GM21515 (cell line): ENCODE data around the gene BICDL1.
A peak's percentile ranks its signal among the peaks of the same experiment; 100 is the strongest.

ENCODE experiments used
- ATAC-seq: cut with Tn5 transposase; IDR thresholded peaks from one replicate; pipeline ENCODE4 v1.9.1; 2021; ENCODE audit not compliant: unreplicated experiment

Gene BICDL1

DNA sequence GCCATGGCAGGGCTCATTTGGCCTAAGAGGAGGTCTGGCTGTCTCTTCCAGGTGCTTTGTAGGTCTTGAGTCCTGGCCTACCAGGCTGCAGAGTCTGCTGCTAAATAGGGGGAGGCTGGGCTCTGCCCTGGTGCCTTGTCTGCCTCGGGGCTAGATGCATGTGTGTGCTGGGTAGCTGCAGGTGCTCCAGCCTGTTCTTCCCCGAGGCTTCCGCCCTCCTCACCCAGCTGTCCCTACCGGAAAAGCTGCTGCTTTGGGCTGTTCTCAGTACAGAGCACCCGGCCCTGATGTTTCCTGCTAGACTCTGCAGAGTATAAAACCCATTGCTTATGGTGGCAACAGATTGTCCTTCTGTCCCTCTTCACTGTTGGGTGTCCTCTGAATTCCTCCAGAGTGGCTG, 89.8 kb downstream of the BICDL1 start:
- no peak for ATAC-seq

DNA sequence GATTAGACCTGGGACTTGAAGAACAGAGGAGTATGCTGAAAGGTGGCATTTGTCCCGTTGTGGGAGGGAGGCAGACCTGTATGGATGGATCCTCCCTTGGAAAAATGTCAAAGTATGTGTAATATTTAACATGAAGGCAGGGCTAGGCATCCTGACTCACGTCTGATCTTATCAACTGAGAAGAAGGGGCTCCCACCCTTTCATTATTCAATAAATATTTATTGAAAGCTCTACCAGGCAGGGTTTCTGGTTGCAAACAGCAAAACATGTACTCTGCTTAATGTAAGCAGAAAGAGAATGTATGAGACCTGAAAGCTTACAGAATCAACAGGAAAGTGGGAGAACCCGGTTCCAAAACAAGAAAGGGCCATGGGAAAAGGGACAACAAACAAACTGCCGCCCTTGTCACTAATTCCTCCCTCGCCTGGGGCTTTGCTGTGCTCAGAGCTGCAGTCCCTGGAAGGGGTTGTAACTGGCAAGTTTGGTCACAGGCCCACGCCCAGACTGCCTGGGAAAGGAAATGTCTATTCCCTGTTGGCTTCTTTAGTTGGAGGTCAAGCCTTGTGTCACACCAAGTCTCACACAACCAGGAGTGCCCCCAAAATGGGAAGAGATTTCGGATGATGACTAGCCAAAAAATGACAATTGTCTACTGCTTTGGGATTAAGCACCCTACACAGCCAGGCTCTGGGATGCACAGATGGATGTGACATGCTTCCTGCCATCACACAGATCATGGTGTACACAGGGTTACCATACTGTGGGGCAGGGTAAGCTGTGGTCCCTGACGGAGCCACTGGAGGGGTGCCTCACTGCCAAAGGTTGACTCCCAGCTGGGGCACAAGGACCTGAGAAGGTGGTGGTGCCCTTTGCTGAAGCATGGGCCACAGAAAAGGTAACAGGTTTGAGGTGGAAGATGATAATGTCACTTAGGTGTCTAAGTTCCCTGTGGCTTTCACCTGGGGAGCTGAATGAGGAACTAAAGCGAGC, 90.7 kb downstream of the BICDL1 start:
- no peak for ATAC-seq

DNA sequence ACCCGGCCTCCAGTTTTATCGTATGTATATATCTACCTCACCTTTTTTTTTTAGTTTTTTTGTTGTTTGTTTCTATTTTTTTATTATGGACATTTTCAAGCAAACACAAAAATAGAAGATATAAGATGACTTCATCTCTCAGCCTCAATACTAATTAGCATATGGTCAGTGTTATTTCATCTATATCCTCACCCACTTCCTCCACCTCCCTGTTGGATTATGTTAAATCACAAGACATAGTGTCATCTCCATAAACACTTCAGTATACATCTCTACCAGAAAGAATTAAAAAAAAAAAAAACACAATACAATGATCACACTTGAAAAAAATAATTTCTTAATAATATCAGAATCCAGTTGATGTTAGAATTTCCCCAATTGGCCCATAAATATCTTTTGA, 92.6 kb downstream of the BICDL1 start:
- ATAC-seq = no peak

DNA sequence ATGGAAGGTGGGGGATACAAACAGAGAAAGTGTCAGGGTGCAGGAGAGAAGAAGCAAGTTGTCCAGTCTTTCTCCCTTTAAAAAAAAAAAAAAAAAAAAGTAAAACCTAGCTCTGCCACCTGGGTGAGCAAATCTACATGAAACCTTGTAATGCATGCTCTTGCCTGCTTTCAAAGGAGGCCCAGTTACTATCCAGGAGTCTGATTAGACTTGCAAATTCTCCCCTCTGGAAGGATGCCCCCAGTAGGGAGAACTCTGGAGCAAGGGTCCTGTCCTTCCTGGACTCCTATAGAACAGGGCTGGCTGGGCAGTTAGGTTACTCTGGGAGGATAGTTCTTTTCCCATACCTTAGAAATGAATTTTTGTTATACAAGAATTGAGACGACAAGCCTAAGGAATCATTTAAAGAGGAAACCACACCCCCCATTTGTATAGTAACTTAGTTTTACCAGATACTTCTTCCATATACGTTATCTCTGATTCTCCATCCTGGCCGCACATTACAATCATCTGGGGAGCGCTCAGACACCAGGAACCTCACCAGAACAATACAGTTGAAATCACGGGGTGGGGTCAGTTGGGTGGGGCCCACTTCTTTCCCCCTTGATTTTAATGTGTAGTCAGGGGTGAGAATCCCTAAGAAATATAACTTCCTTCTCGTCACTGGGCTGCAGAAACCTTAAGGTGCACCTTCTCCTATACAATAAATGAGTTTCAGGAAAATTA, 97.0 kb downstream of the BICDL1 start:
- no peak for ATAC-seq

DNA sequence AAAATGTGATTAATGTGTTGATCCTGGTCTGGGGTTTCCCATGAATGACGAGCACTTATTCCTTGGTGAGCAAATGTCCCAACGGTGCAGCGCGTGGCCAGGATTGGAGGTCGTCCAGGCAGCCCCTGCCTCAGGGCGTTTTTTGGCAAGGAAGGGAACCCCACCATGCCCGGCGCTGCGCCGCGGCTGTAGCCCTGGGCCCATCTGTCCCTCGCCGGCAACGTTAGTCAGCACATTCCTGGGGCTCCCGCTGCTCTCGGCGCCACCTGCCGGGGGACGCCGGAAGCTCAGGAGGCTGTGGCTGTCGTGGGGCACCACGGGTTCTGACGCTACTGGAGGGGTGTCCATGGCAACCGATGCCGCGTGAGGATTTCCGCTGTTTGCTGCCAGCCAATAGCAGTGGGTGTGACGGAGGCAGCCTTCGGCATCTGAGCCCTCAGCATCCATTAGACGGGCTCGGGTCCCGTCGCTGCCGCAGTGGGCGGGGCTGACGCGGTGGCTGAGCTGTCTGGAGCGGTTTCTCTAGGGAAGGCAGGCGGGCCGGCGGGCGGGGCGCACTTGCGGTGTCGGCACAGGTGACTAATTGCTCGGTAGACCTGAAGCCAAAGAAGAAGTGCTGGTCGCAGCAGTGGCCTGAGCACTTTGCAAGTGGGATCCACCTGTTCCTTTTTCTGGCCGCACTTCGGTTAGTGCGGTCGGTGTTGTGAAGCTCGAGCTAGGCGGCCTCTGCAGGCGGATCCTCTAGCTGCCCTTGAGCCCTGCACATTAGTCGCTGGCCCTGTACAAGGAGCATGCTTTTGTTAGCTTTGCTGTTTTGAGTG, 98.0 kb downstream of the BICDL1 start:
- peak; percentile 96 for ATAC-seq

DNA sequence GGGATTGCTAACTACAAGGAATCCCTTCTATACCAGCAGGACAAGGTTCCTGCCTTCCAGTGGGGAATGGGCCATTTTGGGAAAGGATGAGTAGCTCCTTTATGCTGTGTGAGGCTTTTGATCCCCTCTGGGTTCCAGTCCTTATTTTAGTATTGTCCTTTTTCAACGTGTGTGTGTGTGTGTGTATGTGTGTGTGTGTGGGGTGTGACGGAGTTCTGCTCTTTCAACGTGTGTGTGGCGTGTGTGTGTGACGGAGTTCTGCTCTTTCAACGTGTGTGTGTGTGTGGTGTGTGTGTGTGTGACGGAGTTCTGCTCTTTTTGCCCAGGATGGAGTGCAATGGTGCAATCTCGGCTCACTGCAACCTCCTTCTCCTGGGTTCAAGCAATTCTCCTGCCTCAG, 100.1 kb downstream of the BICDL1 start:
- ATAC-seq = no peak

DNA sequence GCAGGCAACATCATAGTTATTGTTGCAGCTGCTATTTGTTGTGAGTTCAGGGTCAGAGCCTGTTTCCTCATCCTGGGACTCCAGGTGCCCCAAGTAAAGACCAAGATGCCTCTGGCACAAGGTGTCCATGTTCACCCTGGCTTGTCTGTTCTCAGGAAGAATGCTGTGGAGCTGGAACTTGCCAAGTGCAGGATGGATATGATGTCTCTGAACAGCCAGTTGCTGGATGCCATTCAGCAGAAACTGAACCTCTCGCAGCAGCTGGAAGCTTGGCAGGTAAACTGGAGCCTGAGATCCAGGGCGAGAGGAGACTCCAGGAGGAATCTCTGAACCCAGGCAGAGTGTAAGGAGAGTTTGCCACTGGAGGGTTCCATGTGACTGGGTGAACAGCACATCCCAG, 100.8 kb downstream of the BICDL1 start:
- ATAC-seq = no peak

DNA sequence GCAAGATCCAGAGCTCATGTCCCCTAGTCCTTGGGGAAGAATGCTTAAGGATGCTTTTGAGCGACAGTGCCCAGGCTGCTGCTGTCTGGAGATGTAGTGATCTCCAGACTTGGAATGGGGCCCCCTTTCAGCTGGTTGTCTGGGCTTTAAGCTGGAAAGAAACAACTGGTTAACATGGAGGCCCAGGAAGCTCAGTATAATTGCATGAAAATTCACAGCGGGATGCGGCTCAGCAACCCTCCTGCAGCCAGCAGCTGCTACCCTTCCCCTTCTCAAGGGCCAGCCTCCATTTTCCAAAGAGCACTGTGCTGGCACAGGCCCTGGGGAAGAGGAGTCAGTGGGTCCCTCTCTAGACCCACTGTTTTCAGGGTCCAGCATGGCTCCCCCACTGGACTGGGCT, 101.2 kb downstream of the BICDL1 start:
- no peak for ATAC-seq

DNA sequence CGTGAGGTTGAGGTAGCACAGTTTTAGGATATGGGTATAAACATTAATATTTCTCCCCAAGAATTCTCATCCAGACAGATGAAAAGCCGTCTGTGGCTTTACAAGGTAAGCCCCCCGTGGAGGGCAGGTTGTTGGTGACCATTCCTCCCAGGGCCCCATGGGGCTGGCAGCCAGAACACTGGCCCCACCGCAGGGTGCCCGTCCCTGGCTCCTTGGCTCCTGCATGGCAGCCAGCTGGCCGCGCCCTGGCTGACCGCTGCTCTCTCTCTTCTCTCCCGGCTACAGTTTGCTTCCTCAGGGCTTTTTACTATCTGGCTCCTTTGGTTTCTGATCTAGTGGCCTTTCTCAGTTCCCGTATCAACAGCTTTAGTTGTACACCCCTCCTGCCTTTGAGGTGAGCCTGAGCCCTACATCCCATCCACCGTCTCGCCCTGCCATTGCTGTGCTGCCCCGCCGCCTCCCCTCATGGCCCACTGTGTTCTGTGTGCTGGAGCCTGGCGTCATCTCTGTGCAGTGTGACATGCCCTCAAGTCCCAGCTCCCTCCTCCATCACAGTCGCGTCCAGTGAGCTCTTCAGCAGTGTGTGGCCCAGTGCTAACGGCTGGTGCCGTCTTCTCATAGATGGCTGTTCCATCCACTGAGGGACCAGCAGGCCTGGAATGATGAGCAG, 101.7 kb downstream of the BICDL1 start:
- no peak for ATAC-seq

DNA sequence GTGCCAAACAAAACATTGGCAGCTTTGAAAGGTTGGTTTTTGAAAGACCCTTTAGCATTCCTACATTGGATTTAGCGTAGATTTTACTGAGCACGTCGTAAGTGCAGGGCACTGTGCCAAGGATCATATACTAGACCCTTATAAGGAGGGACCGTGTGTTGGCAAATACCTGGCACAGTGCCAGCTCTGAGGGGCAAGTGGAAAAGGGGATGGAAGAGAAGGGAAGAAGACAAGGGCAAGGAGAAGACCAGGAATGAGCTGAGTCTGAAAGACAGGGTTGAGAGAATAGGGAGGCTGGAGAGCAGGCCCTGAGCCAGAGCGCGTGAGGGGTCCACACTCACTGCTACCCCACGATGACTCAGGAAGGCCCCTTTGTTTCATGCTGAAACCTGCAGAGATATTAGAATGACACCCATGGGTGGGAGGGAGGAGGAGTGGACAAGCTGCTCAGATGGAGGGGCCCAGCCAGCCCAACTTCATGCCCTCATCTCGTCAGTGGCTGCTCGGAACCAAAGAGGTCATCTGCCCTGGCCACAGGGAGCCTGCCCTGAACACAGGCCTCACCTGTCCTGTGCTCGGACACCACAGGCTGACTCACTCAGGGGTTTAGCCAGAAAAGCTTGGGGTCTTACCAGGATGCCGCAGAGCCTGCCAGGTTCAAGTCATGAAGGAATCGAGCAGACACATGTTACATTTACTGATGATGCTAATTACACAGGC, 102.5 kb downstream of the BICDL1 start:
- no peak for ATAC-seq

DNA sequence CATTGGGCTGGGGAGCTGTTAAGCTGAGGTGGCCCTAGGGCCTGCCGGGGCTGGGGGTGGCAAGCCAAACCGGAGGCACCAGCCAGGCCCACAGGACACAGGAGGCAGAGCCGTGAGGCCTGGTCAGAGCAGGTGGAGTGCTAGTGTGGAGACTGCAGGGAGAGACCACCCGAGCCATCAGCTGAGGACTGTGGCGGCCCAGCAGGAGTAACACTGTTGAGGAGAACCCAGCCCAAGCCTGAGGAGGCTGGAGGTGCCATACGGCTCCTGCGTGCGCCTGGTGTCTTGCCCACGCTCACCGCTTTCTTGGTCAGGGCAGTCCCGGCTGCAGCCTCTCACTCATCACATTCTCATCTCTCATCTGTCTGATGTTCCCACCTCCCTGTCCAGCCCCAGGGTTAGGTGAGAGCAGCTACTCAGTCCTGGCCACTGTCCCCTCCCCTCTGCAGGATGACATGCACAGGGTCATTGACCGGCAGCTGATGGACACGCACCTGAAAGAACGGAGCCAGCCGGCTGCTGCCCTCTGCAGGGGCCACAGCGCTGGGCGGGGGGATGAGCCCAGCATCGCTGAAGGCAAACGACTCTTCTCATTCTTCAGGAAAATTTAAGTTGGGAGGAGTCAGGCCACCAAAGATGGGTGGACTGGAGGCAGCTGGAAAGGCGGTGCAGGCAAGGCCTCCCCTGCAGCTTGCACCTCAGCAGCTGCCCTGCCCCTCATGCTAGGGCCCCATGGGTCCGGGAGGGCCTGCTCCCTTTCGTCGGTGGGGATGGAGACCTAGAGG, 103.7 kb downstream of the BICDL1 start:
- no peak for ATAC-seq

DNA sequence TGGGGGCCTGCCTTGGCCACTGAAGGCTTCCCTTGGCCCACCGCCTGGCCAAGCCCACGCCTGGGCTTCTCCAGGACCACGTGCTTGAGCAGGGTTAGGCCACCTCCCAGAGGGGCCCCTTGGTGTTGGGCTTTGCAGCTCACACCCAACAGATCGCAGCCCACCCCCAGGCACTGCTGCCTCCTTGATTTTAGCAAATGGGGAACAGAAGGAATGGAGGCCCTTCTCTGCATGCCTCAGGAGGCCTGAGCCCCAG, 104.2 kb downstream of the BICDL1 start:
- ATAC-seq = no peak

DNA sequence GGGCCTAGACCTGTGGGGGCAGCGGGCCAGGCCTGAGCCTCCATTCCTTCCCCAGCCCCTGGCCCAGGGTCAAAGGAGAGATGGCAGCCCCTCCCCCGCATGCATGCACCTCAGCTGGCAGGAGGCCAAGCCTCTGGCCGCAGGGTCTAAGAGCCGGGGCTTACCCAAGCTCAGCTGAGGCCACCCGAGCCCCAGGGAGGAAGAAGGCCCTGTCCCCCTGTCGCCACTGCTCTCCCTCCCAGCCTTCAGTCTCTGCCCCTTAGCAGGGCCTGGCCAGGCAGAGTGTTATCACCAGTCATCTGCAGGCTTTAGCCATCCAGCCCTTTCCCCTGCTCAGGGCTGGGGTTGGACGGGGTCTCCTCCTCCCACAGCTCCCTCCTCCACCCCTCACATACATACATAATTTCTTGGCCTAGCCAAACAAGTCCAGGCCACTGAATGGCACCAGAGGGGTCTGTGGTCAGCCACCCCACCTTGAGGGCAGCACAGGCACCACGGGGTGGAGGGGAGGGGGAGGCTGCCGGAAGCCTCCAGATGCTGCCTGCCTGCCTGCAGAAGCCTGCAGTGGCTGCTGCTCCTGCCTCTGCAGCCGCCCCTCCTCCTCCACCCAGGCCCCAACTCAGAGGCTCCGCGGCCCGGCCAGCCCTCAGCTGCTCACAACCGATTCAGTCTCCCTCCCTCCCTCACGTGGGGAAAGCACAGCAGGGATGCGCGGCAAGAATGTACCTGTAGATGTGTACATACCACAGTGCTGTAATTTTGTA, 104.7 kb downstream of the BICDL1 start:
- ATAC-seq = no peak

DNA sequence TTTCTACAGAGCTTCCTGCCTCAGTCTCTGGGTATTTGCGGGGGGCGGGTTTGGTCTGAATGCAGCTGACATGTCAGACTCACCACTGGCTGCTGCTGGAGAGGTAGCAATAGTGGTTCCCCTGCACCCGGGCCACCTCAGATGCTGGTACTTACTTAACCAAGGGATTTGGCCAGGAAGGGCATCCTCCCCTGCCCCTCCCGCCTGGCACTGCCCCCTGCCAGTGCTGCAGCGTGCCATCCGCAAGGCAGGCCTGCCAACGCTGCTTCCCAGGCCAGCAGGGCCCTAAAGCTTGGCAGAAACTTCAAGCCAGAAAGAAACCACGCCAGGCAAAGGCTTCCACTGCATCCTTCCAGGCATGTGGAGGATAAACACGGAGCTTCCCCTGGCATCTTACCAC, 105.4 kb downstream of the BICDL1 start:
- ATAC-seq = no peak

DNA sequence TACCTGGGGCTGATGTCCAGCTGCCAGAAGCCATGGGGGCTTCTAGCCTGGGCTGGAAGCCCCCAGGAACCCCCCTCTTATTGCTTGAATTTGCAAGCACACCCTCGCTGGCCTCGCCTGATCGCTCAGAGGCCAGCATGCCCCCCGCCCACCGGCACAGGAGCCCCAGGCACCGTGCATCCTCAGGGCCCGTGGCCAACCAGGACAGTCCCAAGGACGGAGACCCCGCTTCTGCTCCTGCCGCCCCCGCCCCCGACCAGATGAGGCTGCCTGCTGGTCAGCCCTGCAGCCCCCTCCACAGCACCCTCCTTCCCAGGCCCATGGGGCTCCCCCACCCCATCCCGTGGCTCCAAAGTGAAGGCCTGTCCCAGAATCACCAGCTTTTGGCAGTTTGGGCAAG, 106.3 kb downstream of the BICDL1 start:
- no peak for ATAC-seq

DNA sequence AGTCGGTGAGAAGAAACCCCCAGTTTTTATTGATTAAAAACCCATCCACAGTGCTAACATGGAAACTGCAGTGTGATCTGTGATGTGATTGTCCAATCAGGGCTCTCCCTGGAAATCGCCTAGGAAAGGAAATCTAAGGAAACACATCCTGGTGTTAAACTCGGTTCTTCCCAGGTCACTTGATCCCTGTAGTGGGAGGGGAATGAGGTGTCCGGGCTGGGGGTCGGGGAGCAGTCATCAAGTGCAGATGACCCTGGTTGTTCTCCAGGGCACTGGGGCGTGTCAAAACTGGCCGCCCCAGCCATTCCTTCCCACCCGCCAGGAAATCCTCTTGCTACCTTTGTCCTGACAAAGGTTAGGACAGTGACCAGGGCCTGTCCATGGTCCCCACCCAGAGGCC, 106.7 kb downstream of the BICDL1 start:
- no peak for ATAC-seq

DNA sequence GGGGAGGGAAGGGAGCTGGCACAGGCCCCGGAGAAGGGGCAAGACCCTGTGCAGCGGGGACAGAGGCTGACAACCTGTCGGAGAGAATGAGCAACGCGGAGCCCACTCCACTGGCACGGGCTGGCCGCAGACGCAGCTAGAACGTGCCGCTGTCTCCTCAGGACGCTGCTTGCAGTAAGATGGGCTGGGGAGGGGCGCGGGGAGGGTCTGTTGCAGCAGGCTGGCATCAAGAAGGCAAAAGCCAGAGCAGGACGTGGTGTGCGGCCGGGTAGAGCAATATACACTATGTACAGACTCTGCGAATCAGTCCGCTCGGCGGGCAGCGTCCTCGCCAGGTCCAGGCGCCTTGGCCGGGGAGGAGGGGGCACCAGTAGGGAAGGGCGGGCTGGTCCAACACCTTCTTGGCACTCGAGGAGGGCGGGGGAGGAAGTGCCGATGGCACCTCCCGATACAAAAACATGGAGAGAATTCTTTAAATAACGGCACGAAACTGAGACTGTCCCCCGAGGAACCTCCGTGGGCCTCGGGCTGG, 107.7 kb downstream of the BICDL1 start:
- no peak for ATAC-seq

DNA sequence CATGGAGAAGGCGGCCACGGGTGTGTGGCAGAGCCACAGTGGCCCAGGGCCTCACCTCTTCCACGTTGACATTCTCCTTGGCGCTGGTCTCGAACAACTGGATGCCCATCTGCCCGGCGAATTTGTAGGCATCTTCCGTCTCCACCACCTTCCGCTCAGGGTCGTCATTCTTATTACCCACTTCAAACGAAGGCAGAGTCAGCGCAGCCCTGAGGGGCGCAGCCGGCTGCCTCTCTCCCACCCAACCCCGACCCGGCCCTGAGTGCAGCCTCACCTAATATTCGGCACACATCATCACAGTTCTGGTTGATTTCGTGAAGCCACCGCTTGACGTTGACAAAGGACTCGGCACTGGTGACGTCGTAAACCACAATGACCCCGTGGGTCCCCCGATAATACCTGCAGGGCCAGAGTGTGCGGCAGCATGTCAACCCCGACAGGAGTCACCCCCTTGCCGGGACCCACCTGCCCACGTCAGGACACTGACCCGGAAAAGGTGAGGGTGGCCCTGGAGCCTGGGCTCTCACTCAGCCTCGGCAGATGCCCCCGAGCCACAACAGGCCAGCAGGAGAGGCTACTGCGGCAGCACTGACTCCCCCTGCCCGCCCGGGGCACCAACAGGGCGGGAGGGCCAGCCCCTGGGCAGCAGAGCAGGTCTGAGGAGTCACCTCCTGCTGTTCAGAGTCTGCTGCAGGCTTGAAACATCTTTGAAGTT, 109.9 kb downstream of the BICDL1 start:
- ATAC-seq = no peak
